ENCODE measurements around the gene MAN1C1.
"Not testable (repeated sequence)": the region's sequence is repeated elsewhere in the genome, so short reads cannot be mapped to it uniquely, and the experiment has no call there.

GRCh38 chr1:25696643-25697042, 80.1 kb downstream of the MAN1C1 start:
- not testable (repeated sequence) for TF ChIP-seq POLR2A, CTCF (IDR thresholded peaks at IDR 0.05)
